Endodermal cell (in vitro differentiated cells): ENCODE data around the gene DNAJC5. TPM values are rescaled to one million over a fixed set of nuclear protein-coding genes. Genes with fewer than 3 reads are reported as not detected.
"Not testable (repeated sequence)": the region's sequence is repeated elsewhere in the genome, so short reads cannot be mapped to it uniquely, and the experiment has no call there.

Experiments
- DNase-seq: peaks from one replicate; pipeline ENCODE4 v3.0.0-alpha.2; 2017
- H3K27ac ChIP-seq: 2 replicates; pipeline ENCODE4 v1.5.1; 2013; ENCODE audit warnings: mild to moderate bottlenecking, low read depth, low read length, moderate library complexity
- H3K27me3 ChIP-seq: 2 replicates; pipeline ENCODE4 v1.6.1; 2013; ENCODE audit warnings: mild to moderate bottlenecking, low read length, moderate library complexity; ENCODE audit not compliant: insufficient read depth, control insufficient read depth, poor library complexity, severe bottlenecking
- H3K36me3 ChIP-seq: 2 replicates; pipeline ENCODE4 v1.7.0; 2013; ENCODE audit warnings: mild to moderate bottlenecking, low read length, moderate library complexity; ENCODE audit not compliant: control insufficient read depth, insufficient read depth
- H3K4me1 ChIP-seq: one replicate; pipeline ENCODE4 v1.7.0; 2013; ENCODE audit warnings: low read length; ENCODE audit not compliant: control insufficient read depth, insufficient read depth
- H3K4me3 ChIP-seq: 2 replicates; pipeline ENCODE4 v1.5.1; 2013; ENCODE audit warnings: mild to moderate bottlenecking, low read length, moderate library complexity
- H3K9ac ChIP-seq: 2 replicates; pipeline ENCODE4 v1.6.1; 2013; ENCODE audit warnings: mild to moderate bottlenecking, low read length, moderate library complexity; ENCODE audit not compliant: poor library complexity, severe bottlenecking; ENCODE audit errors: extremely low read depth
- H3K9me3 ChIP-seq: 2 replicates; pipeline ENCODE4 v1.6.1; 2013; ENCODE audit warnings: mild to moderate bottlenecking, low read length, moderate library complexity; ENCODE audit not compliant: control insufficient read depth
- H3K27ac Mint-ChIP-seq: 2 replicates; pipeline ENCODE4 v1.8.0; 2020; ENCODE audit warnings: mixed read lengths
- H3K27me3 Mint-ChIP-seq: 2 replicates; pipeline ENCODE4 v1.8.0; 2021; ENCODE audit warnings: mild to moderate bottlenecking, mixed read lengths; ENCODE audit not compliant: insufficient read depth
- H3K36me3 Mint-ChIP-seq: 2 replicates; pipeline ENCODE4 v1.8.0; 2020; ENCODE audit warnings: low read depth, mixed read lengths
- H3K4me1 Mint-ChIP-seq: 2 replicates; pipeline ENCODE4 v1.8.0; 2020; ENCODE audit warnings: mixed read lengths
- H3K4me3 Mint-ChIP-seq: 2 replicates; pipeline ENCODE4 v1.8.0; 2020; ENCODE audit warnings: mild to moderate bottlenecking, moderate library complexity, mixed read lengths
- H3K9me3 Mint-ChIP-seq: 2 replicates; pipeline ENCODE4 v1.8.0; 2020; ENCODE audit warnings: mild to moderate bottlenecking, mixed read lengths
- CTCF ChIP-seq: fragments of 200-600 bp; sonication (generic); conservative IDR thresholded peaks from 2 replicates; pipeline ENCODE4 v1.5.0; 2021; ENCODE audit warnings: antibody characterized with exemption, mild to moderate bottlenecking
- WGBS, 2 experiments: methylation state at CpG; one replicate each; pipeline versions ENCODE4 v1.1.5 to v1.1.7; 2013; ENCODE audit warnings: missing lambda C conversion rate in 2 of 2, mixed read lengths in 1 of 2; ENCODE audit not compliant: insufficient coverage in 1 of 2, insufficient read length in 1 of 2; 5-methylcytosine and 5-hydroxymethylcytosine counted together
- total RNA-seq, 2 donors: library from RNA; stranded (reverse); fragmentation: NEBNext Ultra II Directional in 1 of 2; extraction: Animal tissue kit (Norgen Biotek cat#: 25700) in 1 of 2; gene quantifications; 2 replicates in 1 of 2; 3 replicates in 1 of 2; pipeline ENCODE4 v1.2.1, GENCODE V29; 2021

The DNAJC5 gene
- total RNA-seq, 2 donors from 2014 or later, result 25.8 to 26.8 TPM

GRCh38 chr20:63924241-63924640 is 29.3 kb downstream of the DNAJC5 start:
- 92 to 94% methylated on average over 5 to 9 of the region's 9 CpGs for WGBS, 2 experiments
- no peak overlapping the region for H3K27ac ChIP-seq
- H3K4me3 ChIP-seq, result no peak overlapping the region
- no peak for TF ChIP-seq CTCF
- peaks cover 26% of the 10 kb centered on the region for H3K36me3 ChIP-seq
- Mint-ChIP-seq H3K9me3 (no peaks in the 10 kb centered on the region), H3K36me3 (peaks cover 39% of the 10 kb centered on the region), H3K27me3 (no peaks in the 10 kb centered on the region), H3K4me1 (peaks cover 13% of the 10 kb centered on the region), H3K4me3 (no peak overlapping the region), H3K27ac (no peak overlapping the region)
- DNase-seq, result no peak
- no peaks in the 10 kb centered on the region for H3K9me3 ChIP-seq
- H3K4me1 ChIP-seq, result peaks cover 4% of the 10 kb centered on the region
- no peaks in the 10 kb centered on the region for H3K27me3 ChIP-seq
- no peak overlapping the region for H3K9ac ChIP-seq

- Mint-ChIP-seq H3K36me3 (peaks cover 50% of the 10 kb centered on the region), H3K9me3 (no peaks in the 10 kb centered on the region), H3K4me3 (no peak overlapping the region), H3K4me1 (peaks cover 13% of the 10 kb centered on the region), H3K27ac (peak overlapping the region; percentile 84), H3K27me3 (no peaks in the 10 kb centered on the region)
- peaks cover 35% of the 10 kb centered on the region for H3K36me3 ChIP-seq
- H3K27ac ChIP-seq, result no peak overlapping the region
- H3K9me3 ChIP-seq, result no peaks in the 10 kb centered on the region
- no peak overlapping the region for H3K4me3 ChIP-seq
- H3K4me1 ChIP-seq, result peaks cover 4% of the 10 kb centered on the region
- no peaks in the 10 kb centered on the region for H3K27me3 ChIP-seq
- no peak for DNase-seq
- WGBS, 2 experiments, result 93 to 94% methylated on average over 5 to 8 of the region's 8 CpGs
- TF ChIP-seq CTCF, result no peak
- peak overlapping the region; percentile 31 for H3K9ac ChIP-seq
These were observed 31.4 kb downstream of the DNAJC5 start for GRCh38 chr20:63926298-63926697.

GRCh38 chr20:63929071-63929470 is 34.1 kb downstream of the DNAJC5 start:
- no peak overlapping the region for H3K9ac ChIP-seq
- no peak overlapping the region for H3K4me3 ChIP-seq
- H3K27ac Mint-ChIP-seq, result no peak overlapping the region
- H3K27me3 ChIP-seq, result no peaks in the 10 kb centered on the region
- DNase-seq, result no peak
- H3K4me3 Mint-ChIP-seq, result no peak overlapping the region
- no peak for TF ChIP-seq CTCF
- H3K27me3 Mint-ChIP-seq, result no peaks in the 10 kb centered on the region
- no peaks in the 10 kb centered on the region for H3K9me3 Mint-ChIP-seq
- H3K9me3 ChIP-seq, result no peaks in the 10 kb centered on the region
- H3K4me1 ChIP-seq, result peaks cover 4% of the 10 kb centered on the region
- no peak overlapping the region for H3K27ac ChIP-seq
- H3K4me1 Mint-ChIP-seq, result peaks cover 13% of the 10 kb centered on the region
- H3K36me3 ChIP-seq, result peaks cover 44% of the 10 kb centered on the region
- 96 to 97% methylated on average over 22 to 26 of the region's 26 CpGs for WGBS, 2 experiments
- H3K36me3 Mint-ChIP-seq, result peaks cover 63% of the 10 kb centered on the region

- not testable (repeated sequence) for H3K4me3 Mint-ChIP-seq, H3K9me3 ChIP-seq, H3K9me3 Mint-ChIP-seq, H3K27me3 ChIP-seq, DNase-seq, H3K27ac ChIP-seq, H3K27me3 Mint-ChIP-seq, H3K4me3 ChIP-seq, H3K27ac Mint-ChIP-seq, H3K4me1 ChIP-seq, H3K9ac ChIP-seq
- peaks cover 45% of the 10 kb centered on the region for H3K36me3 ChIP-seq
- Mint-ChIP-seq H3K4me1 (peaks cover 13% of the 10 kb centered on the region), H3K36me3 (peaks cover 63% of the 10 kb centered on the region)
- WGBS, 2 experiments, result 99% methylated on average over 31 of the region's 31 CpGs
These were observed 34.6 kb downstream of the DNAJC5 start for GRCh38 chr20:63929473-63929883.
